ENCODE data around the gene E2F8.

GRCh38 chr11:19185036-19185435 lies 55.7 kb downstream of the E2F8 start:
- TF ChIP-seq EZH2 (IDR thresholded peaks at IDR 0.05; ENCODE audit: borderline replicate concordance, low read depth, low read length, poor library complexity, severe bottlenecking) (no peak), CTCF (conservative IDR thresholded peaks at IDR 0.05; ENCODE audit: low read depth, low read length) (no peak)

Data from A673 (cell line).